ENCODE results near the gene DOK6.

- no peak for TF ChIP-seq CTCF (IDR thresholded peaks at IDR 0.05)
- TF ChIP-seq EZH2 (IDR thresholded peaks at IDR 0.05; ENCODE audit: borderline replicate concordance, insufficient read depth, low read depth, low read length, poor library complexity, severe bottlenecking), result no peak
Observed at GRCh38 chr18:69617888-69618287, 217.2 kb downstream of the DOK6 start.

All from B cell (primary cell).